ENCODE results near the gene TSR3.
"Not testable (repeated sequence)": the region's sequence is repeated elsewhere in the genome, so short reads cannot be mapped to it uniquely, and the experiment has no call there.

The TSR3 gene

GRCh38 chr16:1337486-1337885 lies 14.2 kb downstream of the TSR3 start:
- no peak for DNase-seq (ENCODE audit: low spot score)

- no peak for DNase-seq (ENCODE audit: low spot score)
Measured at GRCh38 chr16:1336619-1337018, 15.1 kb downstream of the TSR3 start.

- DNase-seq (ENCODE audit: low spot score), result no peak
Measured at GRCh38 chr16:1335996-1336395, 15.7 kb downstream of the TSR3 start.

GRCh38 chr16:1335211-1335971 lies 16.3 kb downstream of the TSR3 start:
- no peak for DNase-seq (ENCODE audit: low spot score)

- no peak for DNase-seq (ENCODE audit: low spot score)
Measured at GRCh38 chr16:1334739-1335138, 16.9 kb downstream of the TSR3 start.

- no peak for DNase-seq (ENCODE audit: low spot score)
Measured at GRCh38 chr16:1333854-1334700, 17.6 kb downstream of the TSR3 start.

GRCh38 chr16:1333149-1333812 lies 18.4 kb downstream of the TSR3 start, which contains the start of gene BAIAP3:
TSS of gene BAIAP3 (plus strand) at chr16:1333645. CDS start at chr16:1338550, 4,905 bp downstream.
- no peak for DNase-seq (ENCODE audit: low spot score)

GRCh38 chr16:1332618-1333148 lies 19.0 kb downstream of the TSR3 start:
- DNase-seq (ENCODE audit: low spot score), result no peak

- peak; percentile 77 for DNase-seq (ENCODE audit: low spot score)
Measured at GRCh38 chr16:1331712-1332617, 19.7 kb downstream of the TSR3 start.

GRCh38 chr16:1330931-1331711 lies 20.6 kb downstream of the TSR3 start:
- no peak for DNase-seq (ENCODE audit: low spot score)

- DNase-seq (ENCODE audit: low spot score), result no peak
Measured at GRCh38 chr16:1330260-1330914, 21.3 kb downstream of the TSR3 start.

GRCh38 chr16:1328961-1329360 lies 22.7 kb downstream of the TSR3 start:
- DNase-seq (ENCODE audit: low spot score), result not testable (repeated sequence)

- not testable (repeated sequence) for DNase-seq (ENCODE audit: low spot score)
Measured at GRCh38 chr16:1328136-1328535, 23.5 kb downstream of the TSR3 start.

GRCh38 chr16:1327619-1327947 lies 24.1 kb downstream of the TSR3 start:
- no peak for DNase-seq (ENCODE audit: low spot score)

- no peak for DNase-seq (ENCODE audit: low spot score)
Measured at GRCh38 chr16:1326946-1327618, 24.6 kb downstream of the TSR3 start.

GRCh38 chr16:1326391-1326790 lies 25.3 kb downstream of the TSR3 start:
- no peak for DNase-seq (ENCODE audit: low spot score)

GRCh38 chr16:1325673-1326371 lies 25.9 kb downstream of the TSR3 start:
- no peak for DNase-seq (ENCODE audit: low spot score)

- no peak for DNase-seq (ENCODE audit: low spot score)
Measured at GRCh38 chr16:1325261-1325660, 26.4 kb downstream of the TSR3 start.

- no peak for DNase-seq (ENCODE audit: low spot score)
Measured at GRCh38 chr16:1324286-1324826, 27.3 kb downstream of the TSR3 start.
